Measurements from ENCODE around the gene PIGK.

- TF ChIP-seq, protein P1, sequence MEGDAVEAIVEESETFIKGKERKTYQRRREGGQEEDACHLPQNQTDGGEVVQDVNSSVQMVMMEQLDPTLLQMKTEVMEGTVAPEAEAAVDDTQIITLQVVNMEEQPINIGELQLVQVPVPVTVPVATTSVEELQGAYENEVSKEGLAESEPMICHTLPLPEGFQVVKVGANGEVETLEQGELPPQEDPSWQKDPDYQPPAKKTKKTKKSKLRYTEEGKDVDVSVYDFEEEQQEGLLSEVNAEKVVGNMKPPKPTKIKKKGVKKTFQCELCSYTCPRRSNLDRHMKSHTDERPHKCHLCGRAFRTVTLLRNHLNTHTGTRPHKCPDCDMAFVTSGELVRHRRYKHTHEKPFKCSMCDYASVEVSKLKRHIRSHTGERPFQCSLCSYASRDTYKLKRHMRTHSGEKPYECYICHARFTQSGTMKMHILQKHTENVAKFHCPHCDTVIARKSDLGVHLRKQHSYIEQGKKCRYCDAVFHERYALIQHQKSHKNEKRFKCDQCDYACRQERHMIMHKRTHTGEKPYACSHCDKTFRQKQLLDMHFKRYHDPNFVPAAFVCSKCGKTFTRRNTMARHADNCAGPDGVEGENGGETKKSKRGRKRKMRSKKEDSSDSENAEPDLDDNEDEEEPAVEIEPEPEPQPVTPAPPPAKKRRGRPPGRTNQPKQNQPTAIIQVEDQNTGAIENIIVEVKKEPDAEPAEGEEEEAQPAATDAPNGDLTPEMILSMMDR (IDR thresholded peaks at IDR 0.05): no peak
- no peak for TF ChIP-seq ZFX (IDR thresholded peaks at IDR 0.05; ENCODE audit: borderline replicate concordance)
Measured at GRCh38 chr1:77164434-77164944, 54.7 kb downstream of the PIGK start.

All from 22Rv1 (cell line).